ENCODE results near the gene MDN1.
A peak's percentile ranks its signal among the peaks of the same experiment; 100 is the strongest.
"Not testable (repeated sequence)": the region's sequence is repeated elsewhere in the genome, so short reads cannot be mapped to it uniquely, and the experiment has no call there.

MDN1 gene

DNA sequence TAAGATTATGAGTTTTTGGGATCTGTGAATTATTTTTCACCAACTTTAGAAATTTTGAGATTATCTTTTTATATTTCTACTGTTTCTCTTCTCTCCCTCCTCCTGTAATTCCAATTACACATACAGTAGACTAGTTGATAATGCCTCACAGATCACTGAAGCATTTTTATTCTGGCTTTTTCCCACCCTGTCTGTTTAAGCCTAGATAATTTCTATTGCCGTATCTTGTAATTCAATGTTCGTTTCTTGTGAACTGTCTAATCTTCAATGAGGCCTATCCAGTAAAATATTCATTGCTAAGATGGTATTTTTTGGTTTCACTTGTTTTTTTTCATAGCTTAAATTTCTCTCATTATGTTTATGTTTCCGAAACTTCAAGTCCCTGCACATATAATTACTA lies 12.0 kb downstream of the MDN1 start:
- no peak for DNase-seq

DNA sequence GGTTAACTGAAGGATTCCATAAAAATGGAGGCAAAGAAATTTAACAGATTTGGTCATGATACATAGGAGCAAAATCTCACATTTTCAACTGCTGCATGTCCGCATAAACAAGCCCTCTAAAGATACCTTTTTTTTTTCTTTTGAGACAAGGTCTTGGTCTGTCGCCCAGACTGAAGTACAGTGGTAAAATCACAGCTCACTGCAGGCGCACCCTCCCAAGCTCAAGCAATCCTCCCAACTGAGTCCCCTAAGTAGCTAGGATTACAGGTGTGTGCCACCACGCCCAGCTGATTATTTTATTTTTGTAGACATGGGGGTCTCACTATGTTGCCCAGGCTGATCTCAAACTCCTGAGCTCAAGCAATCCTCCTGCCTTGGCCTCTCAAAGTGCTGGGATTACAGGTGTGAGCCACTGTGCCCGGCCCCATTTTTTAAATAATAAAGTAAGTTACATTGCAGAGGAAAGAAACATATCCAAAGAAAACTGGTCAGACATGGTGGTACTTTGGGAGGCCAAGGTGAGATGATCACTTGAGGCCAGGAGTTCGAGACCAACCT lies 13.7 kb downstream of the MDN1 start:
- DNase-seq = no peak

DNA sequence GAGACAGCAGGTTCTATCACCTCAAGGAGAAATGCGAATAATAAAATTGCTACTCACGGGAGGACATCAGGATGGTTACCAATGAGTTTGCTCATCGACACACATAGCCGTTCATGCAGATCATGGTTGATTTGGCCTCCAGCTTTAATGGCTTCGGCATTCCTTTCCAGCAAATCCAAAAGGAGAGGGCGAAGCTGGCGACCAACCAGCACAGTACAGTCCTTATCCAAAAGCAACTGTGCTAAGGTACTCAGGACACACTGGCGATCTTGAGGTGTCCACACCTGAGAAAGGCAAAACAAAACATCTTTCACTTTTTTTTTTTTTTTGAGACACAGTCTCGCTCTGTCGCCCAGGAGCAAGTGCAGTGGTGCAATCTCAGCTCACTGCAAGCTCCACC lies 16.3 kb downstream of the MDN1 start:
- DNase-seq = no peak

DNA sequence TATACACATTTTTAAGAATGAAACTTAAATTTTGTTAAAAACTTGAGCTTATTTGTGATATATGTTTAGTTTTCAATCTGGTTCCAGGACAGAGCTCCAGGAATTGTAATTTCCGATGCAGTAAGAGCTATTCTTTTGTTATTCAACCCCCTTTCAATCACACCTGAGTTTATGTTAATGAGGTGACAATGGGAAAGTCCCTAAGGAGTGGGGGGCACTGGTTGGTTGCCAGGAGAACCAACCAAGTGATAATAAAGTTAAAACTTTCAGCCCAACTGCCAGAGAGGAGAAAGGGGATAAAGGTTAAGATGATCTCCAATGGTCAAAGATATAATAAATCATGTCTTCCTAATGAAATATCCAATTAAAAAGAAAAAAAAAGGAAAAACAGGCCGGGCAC lies 19.8 kb downstream of the MDN1 start:
- DNase-seq = no peak

DNA sequence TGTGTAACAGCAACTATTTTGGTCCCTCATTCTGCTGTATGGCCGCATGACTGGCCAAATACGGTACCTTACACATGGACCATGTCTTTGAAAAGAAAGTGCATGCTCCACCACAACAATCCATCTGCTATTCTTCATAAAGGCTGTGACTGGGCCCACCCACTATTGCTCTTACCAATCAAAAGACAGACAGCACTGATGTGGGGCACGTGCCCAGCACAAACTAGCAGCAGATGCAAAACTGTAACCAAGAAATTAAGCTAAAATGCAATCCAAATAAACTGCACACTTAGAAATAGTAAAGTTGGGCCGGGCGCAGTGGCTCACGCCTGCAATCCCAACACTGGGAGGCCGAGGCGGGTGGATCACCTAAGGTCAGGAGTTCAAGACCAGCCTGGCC lies 20.5 kb downstream of the MDN1 start:
- no peak for DNase-seq

DNA sequence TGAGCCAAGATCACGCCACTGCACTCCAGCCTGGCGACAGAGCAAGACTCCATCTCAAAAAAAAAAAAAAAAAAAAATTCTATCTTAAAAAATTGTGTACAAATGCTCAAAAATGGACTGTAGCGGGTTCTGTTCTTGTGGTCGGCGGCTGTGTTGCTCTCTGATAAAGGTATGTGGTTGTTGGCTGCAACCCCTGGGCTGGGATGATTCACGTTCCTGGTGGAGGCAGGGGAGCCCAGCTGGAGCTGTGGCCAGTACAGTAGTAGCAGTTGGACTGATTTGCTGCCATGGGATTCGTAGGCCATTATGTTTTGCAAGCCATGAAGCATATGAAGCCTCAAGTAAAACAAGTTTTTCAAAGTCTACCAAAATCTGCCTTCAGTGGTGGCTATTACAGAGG lies 22.3 kb downstream of the MDN1 start:
- no peak for DNase-seq

DNA sequence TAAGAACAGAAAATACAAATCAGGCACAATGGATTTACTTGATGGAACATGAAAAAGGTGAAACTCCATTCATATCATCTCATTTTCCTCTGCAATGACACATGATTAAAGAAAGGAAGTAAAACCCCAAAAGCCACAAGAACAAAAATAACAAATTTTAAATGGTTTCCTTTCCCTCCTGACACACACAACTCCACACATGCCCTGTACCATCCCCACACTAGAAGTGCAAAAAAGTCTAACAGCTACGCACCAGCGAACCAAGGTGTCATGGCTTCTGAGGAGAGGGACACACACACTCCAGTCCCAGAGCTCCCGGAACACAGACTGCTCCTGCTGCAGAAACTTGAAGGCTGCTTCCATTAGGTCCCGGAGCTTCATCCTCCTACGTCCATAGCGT lies 25.3 kb downstream of the MDN1 start:
- DNase-seq = peak; percentile 23

DNA sequence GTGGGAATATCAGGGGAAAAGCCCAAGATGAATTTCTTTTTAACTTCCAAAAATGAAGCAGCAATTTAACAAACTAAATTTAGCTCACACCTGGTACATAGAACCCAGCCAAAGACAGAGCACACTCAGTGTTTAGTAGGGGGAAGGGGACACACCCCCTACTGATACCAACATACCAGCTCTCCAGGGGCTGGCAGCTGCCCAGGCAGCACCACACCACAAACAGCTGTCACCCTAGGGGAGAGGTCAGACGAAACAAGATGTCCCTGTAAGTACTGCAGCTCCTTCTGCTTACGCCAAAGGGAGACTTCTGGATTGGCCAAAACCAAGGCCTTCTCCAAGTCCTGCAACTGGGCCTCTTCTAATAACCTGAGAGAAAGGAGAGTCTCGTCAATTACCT lies 26.0 kb downstream of the MDN1 start:
- DNase-seq = no peak

DNA sequence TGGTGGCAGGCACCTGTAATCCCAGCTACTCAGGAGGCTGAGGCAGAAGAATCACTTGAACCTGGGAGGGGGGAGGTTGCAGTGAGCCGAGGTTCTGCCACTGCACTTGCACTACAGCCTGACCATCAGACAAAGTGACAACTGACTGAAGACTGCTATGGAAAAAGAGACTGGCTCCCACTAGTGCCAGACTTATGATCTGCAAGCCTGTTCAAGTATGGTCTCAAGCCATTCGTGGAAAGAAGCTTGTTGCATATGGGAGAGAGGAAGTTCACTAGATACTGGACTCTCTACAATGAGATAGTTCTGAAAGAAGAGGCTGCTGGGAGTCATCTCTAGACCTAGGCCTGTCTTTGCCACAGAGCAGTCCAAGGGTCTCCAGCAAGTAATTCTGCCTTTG lies 26.7 kb downstream of the MDN1 start:
- peak; percentile 11 for DNase-seq

DNA sequence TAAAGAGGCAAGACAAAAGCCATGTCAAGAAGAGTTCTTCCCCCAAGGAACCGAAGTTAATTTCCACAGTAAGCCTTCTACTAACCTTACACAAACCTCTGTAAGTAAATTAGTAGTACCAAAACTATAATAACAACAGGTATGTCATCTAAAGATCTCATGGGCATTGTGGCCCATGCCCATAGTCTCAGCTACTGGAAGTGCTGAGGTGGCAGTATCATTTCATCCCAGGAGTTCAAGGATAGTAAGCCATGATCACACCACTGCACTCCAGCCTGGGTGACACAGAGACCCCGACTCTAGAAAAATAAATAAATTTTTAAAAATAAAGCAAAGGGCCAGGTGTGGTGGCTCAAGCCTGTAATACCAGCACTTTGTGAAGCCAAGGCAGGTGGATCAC lies 29.2 kb downstream of the MDN1 start:
- no peak for DNase-seq

DNA sequence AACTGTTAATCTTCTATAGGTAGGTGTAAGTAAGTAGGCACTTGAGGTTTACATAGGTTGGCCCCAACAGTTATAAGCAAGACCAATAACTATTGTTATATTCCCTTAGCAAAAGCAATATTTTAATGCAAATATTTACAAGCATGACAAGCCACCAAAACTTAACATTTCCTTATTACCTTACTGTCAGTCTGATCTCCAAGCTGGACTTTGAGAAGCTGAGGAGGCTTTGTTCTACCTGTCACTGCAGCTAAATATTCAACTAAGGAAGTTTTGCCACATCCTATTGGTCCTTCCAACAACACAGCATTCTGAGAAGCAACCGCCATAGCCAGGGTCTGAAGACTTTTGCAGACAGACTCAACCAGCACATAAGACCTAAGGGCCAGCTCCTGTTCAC lies 29.6 kb downstream of the MDN1 start:
- no peak for DNase-seq

DNA sequence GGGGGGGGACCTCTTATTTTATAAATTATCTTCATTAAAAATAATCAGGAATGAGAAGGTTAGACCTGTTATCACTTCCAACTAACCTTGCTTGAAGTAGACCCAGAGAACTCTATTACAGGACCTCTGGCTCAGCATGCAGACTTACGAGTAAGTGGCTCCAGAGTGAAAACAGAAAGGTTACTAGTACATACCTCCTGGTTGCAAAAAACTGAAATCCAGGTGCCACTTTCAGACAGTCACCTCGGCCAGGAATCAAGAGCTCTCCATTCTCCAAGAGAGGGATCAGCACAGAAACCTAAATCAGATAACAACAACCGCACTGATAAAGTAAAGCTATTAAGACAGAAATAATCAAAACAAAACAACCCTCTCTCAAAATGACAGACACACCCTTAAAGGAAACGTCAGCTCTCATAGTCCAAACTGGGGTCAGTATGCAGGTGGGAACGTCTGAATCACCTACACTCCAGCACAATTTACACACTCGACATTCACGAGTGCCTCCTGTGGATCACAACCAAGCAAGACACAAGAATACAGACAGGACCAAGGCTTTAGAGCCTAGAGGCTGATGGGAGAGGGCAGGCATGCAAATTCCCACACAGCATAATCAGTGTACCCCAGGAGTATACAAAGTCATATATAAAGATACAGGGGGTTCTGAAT lies 31.8 kb downstream of the MDN1 start:
- no peak for DNase-seq

DNA sequence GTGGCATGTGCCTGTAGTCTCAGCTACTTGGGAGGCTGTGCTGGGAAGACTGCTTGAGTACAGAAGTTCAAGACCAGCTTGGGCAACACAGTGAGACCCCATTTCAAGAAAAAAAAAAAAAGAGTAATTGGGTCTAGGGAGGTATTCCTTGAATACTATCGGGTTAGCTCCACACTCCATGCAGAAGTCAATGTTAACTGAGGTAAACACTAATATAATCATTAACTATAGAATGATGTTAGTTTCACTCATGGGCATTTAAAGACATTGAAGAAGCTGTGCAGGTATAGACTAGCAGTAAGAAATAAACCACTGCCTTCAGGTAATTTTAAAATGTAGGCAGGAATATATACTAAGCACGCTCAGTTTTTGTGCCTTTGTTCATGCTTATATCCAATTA lies 32.6 kb downstream of the MDN1 start:
- DNase-seq = no peak

DNA sequence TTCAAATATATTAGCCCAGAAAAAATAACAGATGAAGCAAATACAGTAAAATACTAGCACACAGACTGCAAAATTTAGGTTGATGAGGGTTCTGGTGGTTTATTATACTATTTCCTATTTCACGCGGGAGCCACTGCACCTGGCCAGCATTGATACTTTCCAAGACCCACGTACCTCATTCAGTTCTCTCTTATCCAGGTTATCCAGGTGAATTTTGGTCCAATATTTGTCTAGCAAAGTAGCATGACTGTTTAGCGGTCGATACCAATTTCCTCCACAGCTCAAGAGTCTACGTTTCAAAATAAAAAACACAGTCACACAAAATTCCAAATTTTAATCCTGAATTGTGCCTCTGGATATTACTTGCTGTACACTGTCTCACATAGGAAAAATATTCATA lies 34.8 kb downstream of the MDN1 start:
- no peak for DNase-seq

DNA sequence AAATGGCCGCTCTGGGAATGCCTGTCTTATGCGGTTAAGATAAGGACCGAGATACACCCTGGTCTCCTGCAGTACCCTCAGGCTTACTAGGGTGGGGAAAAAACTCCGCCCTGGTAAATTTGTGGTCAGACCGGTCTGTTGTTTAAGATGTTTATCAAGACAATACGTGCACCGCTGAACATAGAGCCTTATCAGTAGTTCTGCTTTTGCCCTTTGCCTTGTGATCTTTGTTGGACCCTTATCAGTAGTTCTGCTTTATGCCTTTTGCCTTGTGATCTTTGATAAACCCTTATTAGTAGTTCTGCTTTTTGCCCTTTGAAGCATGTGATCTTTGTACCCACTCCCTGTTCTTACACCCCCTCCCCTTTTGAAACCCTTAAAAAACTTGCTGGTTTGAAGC lies 36.3 kb downstream of the MDN1 start:
- DNase-seq = not testable (repeated sequence)

DNA sequence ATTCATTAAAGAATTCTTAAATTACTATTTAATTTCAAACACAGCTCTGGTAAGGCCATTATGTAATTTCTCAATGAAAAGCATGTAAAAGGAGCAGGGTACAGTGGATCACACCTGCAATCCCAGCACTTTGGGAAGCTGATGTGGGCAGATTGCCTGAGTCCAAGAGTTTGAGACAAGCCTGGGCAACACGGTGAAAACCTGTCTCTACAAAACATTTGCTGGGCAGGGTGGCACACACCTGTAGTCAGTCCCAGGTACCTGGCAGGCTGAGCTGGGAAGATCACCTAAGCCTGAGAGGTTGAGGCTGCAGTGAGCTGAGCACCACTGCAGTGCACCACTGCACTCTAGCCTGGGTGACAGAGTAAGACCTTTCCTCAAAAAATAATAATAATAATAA lies 37.4 kb downstream of the MDN1 start:
- DNase-seq = no peak

DNA sequence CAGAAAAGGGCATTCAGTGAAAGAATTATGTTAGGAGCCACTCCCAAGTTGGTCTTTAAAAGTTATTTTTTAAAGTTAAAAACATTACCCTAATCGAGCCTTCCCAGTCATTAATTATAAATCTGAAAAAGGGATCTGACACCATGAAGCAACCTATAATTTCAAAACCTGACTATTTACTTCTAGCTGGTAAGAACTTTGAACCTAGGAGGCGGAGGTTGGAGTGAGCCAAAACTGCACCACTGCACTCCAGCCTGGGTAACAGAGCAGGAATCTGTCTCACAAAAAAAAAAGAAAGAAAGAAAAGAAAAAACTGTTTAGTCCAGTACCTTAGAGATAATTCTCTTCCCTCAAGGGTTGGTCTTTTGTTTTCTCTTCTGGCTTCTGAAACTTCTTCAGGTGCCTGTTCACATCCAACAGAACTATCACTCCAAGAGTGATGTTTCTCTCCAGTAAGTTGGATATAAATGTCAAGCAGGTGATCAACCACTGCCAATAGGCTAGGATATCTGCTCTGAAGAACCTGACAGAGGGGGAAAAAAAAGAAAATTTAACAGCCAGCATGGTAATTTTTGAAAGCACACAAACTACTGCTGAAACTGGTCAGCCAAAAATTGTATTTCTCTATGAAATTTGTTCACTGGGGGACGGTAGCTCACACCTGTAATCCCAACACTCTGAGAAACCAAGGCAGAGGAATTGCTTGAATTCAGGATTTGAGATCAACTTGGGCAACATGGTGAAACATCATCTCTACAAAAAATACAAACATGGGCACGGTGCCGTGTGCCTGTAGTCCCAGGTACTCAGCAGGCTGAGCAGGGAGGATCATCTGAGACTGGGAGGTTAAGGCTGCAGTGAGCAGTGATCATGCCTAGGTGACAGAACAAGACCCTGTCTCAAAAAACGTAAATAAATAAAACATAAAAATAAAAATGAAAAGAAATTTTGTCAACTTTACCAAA lies 38.2 kb downstream of the MDN1 start:
- DNase-seq = no peak

DNA sequence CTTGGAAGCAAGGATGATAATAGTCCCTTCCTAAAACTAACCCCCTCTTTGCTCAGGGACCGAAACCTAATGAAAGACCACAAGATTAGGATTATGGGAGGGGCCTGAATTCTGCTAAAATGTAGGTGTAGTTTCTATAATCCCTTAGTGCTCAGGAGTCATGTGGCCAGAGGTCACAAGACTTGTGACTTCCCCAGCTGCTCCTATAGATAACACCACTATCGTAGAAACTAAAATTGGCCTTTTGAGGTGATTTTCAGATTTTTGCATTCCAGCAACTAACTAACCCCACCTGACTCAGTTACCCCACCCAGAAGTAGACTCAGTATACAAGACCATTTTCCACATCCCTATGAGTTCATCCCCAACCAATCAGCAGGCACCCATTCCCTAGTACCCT lies 42.1 kb downstream of the MDN1 start:
- no peak for DNase-seq

DNA sequence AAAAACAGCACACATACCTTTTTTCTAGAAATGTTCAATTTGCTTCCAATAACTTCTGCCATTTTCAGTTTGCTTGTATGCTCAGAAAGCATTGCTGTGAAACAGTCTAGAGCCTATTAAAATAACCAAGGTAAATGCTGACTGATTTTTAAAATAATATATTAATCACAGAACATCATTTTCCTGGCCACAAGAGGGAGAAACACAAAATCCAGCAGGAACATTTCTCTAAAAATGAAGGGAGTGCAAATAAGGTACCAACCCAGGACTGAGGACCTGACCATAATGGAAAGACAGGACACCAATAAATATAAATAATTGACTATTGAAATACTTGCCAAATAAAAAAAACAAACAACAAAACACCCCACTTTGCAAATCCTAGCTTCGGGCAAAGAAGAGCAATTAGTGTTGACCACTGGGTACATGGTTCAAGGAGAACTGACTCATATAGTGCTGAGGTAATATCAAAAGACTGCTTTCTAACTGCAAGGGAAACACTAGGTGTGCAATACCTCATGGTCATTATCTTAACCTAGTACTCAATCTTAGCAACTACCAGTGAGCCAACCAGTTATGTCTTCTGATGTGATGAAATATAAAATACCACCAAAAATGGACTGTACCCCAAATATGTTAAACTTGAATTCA lies 42.9 kb downstream of the MDN1 start:
- DNase-seq = no peak

DNA sequence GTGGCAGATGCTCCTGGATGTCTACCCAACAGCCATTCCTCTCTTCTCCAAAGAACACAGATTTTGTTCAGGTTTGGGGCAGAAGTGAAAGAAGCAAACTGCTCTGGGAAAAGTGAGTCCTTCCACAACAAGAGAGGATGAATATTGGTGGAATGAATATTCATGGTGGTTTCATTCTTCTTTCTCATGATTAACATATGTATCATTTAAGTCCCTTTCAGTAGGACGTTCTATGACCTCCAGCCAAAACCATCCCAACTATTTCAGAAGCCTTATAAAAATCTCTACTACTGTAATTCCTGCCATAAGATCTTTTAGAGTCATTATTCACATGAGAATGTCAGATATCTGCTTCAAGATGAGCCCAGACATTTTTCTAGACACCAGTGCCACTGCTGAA lies 44.4 kb downstream of the MDN1 start:
- no peak for DNase-seq

DNA sequence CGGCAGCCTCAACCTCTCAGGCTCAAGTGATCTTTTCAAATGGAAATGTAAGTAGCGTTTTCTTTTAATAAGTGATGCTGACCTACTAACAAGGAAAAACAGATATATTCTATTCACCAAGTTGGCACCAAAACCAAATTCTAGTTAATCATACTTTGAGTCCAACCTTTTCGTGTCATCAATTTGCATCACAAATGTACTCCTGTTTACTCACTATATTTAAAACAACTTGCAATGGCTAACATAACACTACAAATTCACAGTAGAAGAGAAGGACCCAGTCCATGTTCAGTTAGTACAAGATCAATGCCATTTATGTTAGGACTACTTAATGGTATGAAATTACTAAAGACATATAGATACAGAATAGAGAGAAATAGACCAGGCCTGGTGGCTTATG lies 50.0 kb downstream of the MDN1 start:
- no peak for DNase-seq

DNA sequence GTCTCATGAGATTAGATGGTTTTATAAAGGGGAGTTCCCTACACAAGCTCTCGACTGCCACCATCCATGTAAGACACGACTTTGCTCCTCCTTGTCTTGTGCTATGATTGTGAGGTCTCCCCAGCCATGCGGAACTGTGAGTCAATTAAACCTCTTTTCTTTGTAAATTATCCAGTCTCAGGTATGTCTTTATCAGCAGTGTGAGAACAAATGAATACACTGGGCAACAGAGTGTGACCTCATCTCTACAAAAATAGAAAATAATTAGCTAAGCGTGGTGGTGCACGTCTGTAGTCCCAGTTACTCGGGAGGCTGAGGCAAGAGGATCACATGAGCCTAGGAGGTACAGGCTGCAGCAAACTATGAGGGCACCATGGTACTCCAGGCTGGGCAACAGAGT lies 51.3 kb downstream of the MDN1 start:
- DNase-seq = no peak

DNA sequence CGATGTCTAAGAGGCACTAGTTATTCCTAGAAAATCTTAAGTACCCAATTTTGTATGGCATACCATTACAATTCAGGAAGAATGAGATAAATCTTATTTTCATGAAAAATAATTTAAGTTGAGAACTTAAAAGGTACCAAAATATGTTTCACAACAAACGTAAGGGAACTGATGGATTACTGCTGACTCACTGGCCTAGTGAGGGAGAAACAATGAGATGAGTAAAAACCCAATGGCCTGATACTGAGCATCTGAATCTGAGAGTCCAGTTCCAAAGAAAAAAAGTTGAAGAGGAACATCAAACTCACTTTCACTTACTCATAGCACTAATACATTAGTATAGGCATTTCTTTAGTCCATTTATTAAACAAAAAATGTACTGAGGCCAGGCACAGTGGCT lies 56.0 kb downstream of the MDN1 start:
- DNase-seq = no peak

DNA sequence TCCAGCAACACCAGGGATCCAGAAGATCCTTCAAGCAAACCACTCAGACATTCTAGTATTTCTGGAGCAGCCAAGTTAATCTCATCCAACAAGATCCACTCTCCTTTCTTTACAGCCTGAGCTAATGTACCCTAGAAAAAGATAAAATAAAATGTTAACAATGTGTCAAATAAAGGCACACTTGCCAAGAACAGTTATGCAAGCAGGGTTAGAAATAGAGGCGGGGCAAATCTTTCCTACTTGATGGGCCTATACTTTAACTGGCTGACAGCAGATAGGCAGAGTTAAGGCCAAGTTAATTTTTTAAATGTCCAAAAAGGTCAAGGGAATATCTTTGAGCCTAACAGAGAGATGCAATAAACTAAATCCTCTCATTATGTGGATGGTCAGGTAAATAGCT lies 60.8 kb downstream of the MDN1 start:
- DNase-seq = no peak

All from CD4-positive, alpha-beta T cell treated with Interleukin-21 for 1 hour (primary cell).